GM21528 (cell line): Measurements from ENCODE around the gene BMP6.
"Not testable (repeated sequence)": the region's sequence is repeated elsewhere in the genome, so short reads cannot be mapped to it uniquely, and the experiment has no call there.

Experiments used
- ATAC-seq: cut with Tn5 transposase; IDR thresholded peaks from one replicate; pipeline ENCODE4 v1.9.1; 2021; ENCODE audit warnings: mild to moderate bottlenecking, moderate library complexity; ENCODE audit not compliant: unreplicated experiment, low FRiP score

The BMP6 gene

DNA sequence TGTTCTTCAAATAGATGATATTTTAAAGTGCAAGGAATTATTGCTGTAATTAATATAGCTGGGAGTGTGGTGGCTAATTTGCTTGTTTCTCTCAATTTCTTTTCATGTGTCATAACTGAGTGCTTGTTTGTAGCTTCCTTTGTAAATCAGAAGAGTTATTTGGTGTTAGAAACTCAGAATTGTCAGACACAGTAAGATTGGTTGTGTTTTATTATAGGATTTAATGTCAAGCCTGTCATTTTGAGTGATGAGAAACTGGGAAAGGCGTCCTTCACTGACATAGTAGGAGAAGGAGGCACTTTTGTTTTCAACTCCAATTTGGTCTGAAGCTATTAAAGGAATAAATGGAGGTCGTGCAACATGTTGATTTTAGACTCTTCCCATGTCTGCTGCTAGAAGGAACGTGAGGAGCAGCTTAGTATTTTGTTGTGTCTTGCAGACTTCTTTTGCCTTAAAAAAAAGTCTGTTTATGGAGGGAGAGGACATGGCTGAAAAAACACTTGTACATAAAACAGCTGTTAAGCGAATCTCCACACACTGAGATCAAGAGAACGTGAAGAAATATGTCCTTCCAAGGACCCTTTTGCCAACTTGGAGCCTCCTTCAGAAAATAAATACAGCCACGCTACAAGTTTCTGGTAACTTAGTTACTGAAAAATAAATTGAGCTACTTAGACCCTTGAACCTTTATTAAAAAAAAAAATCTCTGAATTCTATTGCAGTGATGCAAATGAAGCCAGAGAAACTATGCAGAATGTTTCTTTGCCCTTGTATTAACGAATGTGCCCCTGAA, 59.5 kb downstream of the BMP6 start:
- ATAC-seq = no peak

GRCh38 chr6:7786214-7786661, 60.3 kb downstream of the BMP6 start:
- no peak for ATAC-seq

- ATAC-seq = no peak
Measured at GRCh38 chr6:7787137-7787608, 61.3 kb downstream of the BMP6 start.

DNA sequence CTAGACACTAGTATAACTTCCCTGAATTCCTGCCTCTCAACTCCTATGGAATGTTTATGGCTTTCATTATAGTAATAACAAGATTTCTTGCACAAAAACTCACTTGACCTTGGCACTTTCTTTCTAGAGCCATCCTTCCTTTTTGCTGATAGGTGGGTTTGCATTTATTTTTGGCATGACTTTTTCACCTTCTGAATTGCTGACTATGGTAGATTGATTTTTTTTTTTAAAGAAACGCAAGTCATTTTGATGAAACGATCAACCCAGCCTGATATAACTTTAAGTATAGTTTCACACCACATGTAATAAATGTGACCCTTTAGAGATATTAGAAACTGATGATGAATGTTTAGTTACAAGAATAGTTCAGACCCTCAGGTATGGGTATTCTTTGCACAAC, 61.8 kb downstream of the BMP6 start:
- ATAC-seq = no peak

- ATAC-seq = no peak
Measured at GRCh38 chr6:7794509-7794908, 68.6 kb downstream of the BMP6 start.

DNA sequence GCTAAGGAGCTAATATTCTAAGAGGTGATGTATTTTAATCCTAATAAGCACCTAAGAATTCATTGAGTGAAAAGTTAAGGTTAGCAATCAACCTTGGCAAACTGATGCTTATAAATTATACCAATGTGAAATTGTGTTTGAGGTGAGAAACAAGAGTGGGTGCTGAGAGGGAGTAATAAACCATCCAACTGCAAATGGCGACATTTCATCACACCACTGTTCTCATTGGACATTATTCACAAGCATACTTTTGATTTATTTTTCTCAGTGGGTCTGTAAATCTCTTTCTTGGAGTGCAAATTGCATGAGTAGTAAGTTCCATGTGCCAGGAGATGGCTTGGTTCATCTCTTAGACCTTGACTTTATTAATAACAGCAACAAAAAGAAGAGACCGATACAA, 71.5 kb downstream of the BMP6 start:
- ATAC-seq = no peak

GRCh38 chr6:7798751-7799150, 72.9 kb downstream of the BMP6 start:
- no peak for ATAC-seq

DNA sequence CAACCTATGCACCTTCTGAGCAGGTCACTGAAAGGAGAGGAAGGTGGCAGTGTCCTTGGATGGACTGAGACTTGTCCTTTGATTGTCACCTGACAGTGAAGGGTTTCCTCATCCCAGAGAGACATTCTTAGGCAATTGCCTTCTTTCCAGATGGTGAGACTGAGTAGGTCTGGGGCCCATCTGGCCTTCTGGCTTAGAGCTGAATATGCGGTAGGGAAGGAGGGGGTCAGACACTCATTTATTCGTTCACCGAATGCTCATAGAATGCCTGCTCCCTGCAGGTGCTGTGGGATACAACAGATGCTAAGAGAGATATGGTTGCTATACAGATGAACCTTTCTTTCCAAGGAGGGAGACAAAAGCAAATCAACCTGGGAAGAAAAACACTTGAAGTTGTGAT, 76.8 kb downstream of the BMP6 start:
- no peak for ATAC-seq

GRCh38 chr6:7803214-7803613, 77.3 kb downstream of the BMP6 start:
- ATAC-seq = no peak

DNA sequence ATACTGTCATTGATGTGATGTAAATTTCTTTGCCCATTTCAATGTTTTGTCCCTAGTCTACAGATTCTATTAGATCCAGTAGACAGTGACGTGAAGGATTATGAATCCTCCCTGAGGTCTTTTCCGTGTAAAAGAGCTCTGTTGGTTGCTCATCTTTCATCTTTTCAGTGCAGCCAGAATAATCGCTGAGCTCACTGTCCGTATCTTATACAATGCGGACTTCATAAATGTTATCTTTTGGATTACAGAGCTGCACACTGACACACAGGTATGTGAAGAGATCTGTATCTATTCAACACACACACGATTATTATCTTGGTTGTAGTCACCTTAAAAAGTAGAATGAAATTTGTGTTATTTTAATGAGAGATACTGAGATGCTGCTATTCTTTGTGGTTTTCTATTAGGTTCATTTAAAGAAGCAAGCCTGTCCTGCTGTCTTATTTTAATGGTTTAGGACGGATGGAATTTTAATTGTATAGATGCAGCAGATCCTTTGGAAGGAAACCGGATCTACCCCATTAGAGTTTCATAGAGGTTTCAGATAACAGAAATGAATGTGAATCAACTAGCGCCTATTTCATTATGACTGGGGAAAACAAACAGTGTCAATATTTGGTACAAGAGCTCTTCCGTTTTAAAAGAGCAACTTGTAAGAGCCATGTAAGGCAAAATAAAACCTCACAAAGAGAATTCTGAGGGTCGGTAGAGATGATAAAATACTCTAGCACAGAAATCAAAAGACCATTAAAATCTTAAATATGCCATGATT, 79.4 kb downstream of the BMP6 start:
- ATAC-seq = no peak

GRCh38 chr6:7805850-7806214, 79.9 kb downstream of the BMP6 start:
- no peak for ATAC-seq

GRCh38 chr6:7806711-7807110, 80.8 kb downstream of the BMP6 start:
- ATAC-seq = no peak

- ATAC-seq = no peak
Measured at GRCh38 chr6:7809346-7809745, 83.4 kb downstream of the BMP6 start.

DNA sequence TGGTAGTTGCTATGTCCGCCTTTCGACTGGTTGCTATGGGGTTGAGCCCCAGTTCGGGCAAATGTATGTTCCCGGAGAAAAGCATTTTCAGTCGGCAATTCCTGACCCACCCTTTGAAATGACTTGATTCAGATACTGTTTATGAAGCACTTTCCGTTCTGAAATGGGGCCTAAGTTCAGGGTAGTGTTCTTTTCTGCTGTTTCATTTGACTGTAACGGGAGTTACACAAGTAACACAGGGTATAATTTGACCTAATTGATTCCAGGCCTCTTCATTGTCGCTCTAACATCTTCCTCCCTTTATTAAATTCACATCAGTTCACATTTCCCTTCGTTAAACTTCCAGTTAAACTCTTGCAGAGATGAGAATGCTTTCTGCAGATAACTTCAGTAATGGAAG, 85.5 kb downstream of the BMP6 start:
- ATAC-seq = no peak

DNA sequence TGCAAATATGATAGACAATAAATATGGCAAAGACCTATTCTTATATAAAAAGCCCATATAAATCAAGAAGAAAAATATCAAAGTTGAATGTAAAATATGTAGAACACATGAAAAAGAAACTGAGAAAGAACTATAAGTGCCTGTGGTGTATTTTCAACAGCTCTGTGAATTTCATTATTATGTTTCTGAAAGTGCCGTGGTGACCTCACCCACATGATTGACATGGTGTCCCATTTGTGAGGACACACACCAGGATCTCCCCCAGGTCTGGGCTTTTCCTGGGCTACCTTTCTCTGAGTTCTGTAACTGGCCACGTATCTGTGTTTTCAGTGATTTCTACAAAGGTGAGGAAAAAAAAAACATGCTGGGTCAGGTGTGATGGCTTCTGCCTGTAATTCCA, 86.7 kb downstream of the BMP6 start:
- ATAC-seq = no peak

GRCh38 chr6:7813193-7813592, 87.3 kb downstream of the BMP6 start:
- no peak for ATAC-seq

DNA sequence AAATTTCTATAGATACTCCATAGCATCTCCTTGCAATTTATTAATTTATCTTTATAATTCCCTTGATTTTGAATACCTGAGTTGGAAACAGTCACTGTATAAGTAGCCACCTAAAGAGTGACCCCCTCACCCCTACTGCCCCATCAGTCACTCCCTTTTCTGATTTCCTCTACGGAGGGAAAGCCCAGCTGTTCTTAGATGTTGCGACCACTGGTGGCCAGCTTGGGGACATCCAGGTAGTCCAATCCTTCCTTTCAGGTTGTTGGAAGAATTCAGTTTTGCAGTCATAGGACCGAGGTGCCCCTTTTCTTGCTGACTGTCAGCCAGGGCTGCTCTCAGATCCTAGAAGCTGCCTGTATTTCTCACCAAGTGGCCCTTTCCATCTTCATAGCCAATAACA, 87.8 kb downstream of the BMP6 start:
- ATAC-seq = no peak

- no peak for ATAC-seq
Measured at GRCh38 chr6:7815716-7816115, 89.8 kb downstream of the BMP6 start.

DNA sequence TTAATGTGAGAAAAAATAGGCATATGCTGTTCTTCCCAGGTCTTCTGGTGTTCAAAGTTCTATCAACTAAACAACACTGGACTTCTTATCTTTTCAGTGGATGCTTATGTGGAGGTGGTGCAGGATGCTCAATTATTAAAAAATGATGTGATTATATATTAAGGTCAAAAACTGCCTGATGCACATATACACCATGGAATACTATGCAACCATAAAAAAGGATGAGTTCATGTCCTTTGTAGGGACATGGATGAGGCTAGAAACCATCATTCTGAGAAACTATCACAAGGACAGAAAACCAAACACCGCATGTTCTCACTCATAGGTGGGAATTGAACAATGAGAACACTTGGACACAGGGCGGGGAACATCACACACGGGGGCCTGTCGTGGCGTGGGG, 91.3 kb downstream of the BMP6 start:
- ATAC-seq = not testable (repeated sequence)

DNA sequence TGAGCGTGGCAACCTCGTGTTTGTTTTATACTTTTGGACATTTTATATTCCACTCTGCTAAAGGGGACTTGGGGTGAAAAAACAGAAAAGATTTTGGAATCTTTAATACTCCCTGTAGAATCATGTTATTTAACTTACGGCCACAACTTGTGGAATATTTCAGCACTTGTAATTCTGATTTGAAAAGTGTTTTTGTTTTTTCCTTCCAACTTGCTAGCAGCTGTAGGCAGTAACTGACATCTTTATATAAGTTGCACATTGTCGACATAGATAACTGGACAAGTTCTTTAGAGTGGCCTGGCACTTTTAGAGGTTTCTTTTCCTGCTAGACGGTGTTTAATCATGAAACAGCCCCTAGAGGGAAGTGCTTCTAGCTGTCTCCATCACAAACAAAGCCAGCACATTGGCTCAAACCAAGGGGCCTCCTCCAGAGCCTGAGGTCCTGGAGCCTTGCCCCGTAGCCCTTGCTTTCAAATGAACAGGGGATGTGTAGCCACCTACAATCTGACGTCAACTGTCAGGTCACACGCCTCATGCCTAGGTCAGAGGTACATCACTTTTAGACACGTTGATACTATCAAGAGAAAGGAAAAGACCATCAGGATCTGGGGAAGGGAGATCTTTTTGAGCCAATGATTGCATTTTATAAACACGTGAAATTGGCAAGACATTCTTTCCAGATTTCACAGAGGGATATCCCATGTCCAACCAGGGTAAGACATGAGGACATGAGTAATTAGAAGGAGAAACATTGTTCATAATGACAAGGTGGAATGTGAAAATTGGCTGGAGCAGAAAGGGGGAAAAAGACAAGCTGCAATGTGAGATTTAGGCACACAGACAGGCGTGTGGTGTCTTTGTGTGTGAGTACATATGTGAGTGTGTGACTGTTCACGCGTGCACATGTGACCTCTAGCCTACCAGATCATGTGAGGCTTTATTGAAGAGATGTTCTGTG, 92.6 kb downstream of the BMP6 start:
- ATAC-seq = no peak
